AG09319 (cell line): ENCODE data around the gene PDPR.
"Not testable (repeated sequence)": the region's sequence is repeated elsewhere in the genome, so short reads cannot be mapped to it uniquely, and the experiment has no call there.

Source experiments
- DNase-seq: peaks from one replicate; pipeline ENCODE4 v3.0.0-alpha.2; 2010; ENCODE audit warnings: low read depth; ENCODE audit errors: extremely low read depth
- TF ChIP-seq, protein P1 (sequence below): IDR thresholded peaks from 2 replicates; pipeline ENCODE4 v1.5.1; 2011; ENCODE audit warnings: low read depth, mild to moderate bottlenecking, inconsistent platforms, low read length, moderate library complexity

PDPR gene

DNA sequence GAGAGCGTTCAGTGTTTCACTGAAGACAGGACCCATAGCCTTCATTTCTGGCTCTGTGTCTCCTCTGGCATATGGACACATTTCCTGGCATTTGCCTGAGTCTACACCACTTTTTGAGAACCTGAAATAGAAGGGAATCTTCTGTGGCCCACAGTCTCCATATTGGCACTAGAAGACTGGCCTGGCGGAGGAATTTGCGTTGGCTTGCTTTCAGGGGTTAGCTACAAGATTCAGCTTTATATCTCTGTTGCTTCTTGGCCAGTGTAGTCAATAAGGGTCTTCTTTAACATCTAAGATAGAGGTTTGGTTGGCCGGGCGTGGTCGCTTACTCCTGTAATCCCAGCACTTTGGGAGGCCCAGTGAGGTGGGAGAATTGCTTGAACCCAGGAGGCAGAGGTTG is 46.7 kb downstream of the PDPR start:
- DNase-seq, result no peak

DNA sequence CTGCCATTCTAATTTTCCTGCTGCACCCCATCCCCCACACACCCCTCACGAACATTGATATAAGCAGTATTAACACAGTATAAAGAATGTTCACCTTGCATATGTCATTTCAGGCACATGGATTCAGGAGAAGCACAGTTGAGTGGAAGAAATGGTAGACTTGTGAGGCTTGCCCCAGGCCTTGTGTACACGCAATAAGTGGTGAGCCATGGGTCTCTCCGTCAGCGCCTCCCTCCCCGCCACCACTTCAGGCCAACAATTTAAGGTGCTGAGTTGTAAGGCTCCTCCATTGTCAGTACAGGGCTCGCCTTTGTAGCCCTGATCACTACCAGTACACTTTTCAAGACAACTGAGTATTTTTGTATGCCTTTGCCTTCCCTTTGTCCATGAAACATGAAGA is 47.2 kb downstream of the PDPR start:
- TF ChIP-seq, protein P1, sequence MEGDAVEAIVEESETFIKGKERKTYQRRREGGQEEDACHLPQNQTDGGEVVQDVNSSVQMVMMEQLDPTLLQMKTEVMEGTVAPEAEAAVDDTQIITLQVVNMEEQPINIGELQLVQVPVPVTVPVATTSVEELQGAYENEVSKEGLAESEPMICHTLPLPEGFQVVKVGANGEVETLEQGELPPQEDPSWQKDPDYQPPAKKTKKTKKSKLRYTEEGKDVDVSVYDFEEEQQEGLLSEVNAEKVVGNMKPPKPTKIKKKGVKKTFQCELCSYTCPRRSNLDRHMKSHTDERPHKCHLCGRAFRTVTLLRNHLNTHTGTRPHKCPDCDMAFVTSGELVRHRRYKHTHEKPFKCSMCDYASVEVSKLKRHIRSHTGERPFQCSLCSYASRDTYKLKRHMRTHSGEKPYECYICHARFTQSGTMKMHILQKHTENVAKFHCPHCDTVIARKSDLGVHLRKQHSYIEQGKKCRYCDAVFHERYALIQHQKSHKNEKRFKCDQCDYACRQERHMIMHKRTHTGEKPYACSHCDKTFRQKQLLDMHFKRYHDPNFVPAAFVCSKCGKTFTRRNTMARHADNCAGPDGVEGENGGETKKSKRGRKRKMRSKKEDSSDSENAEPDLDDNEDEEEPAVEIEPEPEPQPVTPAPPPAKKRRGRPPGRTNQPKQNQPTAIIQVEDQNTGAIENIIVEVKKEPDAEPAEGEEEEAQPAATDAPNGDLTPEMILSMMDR, result no peak
- DNase-seq, result no peak

More for the DNA sequence above, 46.7 kb downstream of the PDPR start:
- TF ChIP-seq, protein P1, result no peak

DNA sequence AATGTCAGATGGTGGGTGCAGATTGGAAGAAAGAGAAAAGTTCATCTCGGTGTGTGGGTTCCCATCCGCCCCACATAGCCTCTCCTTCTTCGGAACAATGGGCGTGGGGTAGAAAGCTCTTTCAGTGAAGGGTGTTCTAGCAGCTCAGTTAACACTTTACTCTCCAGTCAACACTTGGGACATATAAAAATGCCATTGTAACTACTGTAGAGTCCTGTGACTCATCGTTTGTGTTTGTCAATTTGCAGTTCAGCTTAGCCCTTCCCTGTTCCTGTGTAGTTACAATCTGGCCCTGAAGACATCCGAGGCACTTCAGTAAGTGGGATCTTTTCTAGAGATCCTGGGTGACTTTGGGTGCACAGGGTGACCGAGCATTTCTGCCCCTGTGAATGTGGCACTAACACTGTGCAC is 47.9 kb downstream of the PDPR start:
- TF ChIP-seq, protein P1, result no peak

DNA sequence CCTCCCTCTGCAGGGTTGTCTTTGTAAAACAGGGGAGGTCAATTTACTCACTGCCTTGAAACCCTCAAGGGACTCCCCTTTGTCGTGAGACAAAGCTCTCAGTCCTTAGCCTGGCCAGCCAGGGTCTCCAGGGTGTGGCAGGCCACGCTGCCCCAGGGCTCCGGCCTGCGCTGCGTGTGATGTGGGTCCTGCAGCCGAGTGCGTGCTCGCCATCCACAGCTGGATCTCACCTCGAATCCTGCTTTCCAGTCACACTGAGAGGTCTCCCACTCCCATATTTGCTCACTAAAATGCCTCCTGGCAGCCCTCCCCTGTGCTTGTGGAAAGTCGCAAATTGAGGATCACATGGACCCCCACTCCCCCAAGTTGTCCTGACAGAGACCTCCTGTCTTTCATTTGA is 49.5 kb downstream of the PDPR start:
- TF ChIP-seq, protein P1, result no peak
- no peak for DNase-seq

More for the DNA sequence above, 47.9 kb downstream of the PDPR start:
- DNase-seq, result no peak

DNA sequence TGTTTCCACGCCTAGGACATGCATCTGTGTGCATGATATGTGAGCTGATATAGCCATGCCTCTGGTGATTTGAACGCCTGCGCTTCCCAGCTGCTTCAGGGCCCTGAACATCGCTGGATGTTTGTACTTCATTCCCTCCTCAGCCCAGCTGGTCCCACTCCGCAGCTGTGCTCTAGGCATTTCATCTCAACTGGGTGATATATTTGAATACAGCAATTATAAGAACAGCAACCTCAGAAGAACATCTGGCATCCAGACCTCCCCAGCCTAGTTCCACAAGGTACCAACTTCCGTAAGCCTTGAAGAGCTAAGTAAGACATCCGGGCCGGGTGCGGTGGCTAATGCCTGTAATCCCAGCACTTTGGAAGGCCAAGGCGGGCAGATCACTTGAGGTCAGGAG is 52.6 kb downstream of the PDPR start:
- not testable (repeated sequence) for DNase-seq

DNA sequence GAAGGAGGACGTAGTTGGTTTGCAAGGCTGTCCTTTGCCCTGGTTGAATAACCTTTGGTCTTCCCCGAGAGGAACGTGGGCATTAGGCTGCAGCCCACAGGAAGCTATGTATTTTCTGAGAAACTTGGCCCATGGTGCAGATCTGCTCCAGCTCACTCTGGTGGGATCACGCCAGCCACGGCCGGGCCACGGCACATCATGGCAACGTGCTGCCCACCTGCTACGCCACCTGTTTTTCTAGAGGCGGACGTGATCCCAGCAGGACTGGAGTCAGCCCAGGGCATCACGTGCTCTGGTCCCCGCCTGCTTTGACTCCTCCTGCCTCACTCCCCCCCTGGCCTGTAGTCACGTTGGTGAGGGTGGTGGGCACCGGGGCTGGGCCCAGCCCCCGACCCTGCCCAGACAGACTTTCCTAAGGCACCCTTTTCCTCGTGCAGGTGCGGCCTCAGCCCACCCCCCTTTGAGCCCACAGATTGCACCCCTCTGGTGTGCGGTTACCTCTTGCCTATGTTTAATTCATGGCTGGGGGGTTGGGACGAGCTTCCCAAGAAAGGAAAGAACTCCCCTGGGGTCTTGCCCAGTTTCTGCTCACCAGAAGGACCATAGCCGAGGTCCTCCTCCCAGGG is 59.2 kb downstream of the PDPR start, which contains the start of gene CLEC18C:
Gene CLEC18C, plus strand, starts transcription at position 576 of the 626 bp plus-strand sequence. CDS start 492 bp downstream, outside the sequence.
- DNase-seq, result not testable (repeated sequence)

DNA sequence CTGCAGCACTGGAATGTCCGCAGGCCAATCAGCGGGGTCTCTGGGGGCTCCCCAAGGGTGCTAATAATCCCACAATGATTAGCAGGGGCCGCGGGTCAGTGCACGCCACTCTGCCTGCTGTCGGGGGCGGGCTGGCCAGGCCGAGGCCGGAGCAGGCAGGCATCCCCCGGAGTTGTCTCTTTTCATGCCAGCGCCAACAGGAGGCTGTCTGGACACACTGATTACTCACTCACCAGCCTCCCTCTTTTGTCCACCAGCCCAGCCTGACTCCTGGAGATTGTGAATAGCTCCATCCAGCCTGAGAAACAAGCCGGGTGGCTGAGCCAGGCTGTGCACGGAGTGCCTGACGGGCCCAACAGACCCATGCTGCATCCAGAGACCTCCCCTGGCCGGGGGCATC is 59.8 kb downstream of the PDPR start:
- DNase-seq, result not testable (repeated sequence)

DNA sequence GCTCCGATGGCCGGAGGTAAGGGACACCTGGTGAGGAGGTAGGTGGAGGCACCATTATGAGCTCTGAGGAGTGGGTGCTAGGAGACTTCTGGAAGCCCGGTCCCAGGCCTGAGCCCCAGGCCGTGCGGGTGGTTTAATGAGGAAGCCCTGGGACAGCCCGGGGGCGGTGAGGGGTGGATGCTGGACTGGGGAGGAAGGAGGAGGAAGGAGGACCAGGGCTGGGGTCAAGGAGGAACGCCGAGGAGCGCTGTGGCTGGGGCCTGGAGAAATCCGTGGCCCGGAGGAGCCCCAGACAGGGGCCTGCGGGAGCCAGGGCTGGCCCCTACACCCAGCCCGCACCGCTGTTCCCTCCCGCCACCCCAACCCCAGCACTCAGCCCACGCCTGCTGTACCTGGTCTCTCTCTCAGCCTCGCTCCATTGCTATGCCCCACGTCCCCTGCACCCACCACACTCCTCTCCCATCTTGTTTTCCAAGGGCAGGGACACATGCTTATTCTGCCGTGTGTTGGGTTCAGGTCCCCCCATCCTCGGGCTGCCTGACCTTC is 60.3 kb downstream of the PDPR start:
- DNase-seq, result not testable (repeated sequence)

DNA sequence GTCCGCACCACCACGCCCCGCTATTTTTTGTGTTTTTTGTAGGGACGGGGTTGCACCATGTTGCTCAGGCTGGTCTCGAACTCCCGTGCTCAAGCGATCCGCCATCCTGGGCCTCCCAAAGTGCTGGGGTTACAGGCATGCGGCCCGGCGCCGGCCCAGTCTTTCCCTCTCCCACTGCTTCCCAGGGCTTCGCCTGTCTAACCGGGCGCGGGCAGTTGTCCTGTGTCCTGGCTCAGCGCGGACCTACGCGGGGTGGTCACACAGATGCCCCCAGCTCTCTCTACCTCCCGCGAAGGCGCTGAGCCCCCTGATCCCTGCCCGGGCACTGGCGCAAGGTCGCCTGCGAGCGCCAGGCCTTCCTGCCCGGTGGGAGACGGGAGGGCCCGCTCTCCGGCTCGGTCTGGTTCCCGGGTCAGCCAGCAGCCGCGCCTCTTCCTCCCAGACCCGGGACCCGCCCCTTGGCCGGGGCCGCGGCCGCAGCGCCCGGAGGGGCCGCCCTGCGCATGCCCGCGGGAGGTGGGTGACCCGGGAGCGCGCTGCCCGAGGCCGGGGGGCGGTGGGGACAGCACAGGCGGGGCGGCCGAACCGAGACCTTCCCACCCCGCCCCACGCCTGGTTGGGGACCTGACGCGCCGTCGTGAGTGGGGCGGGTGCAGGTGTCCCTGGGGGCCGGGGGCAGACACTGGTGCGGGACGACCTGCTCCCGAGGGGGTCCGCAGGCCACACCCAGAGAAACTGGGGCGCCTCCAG is 73.9 kb downstream of the PDPR start:
- not testable (repeated sequence) for DNase-seq

DNA sequence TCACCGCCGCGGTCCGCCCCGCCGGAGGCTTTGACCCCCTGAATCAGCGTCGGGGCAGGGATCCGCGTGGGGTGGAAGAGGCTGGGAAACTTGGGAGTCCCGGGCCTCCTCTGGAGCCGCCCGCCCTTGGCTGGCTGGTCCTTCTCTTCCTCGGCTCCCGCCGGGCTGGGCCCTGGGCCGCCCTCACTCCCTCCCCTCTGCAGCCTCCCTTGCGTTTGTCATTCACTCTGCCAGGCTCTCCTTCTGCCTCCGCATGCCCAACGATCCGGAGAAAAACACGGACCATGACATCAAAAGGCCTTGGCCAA is 74.4 kb downstream of the PDPR start:
- not testable (repeated sequence) for DNase-seq

DNA sequence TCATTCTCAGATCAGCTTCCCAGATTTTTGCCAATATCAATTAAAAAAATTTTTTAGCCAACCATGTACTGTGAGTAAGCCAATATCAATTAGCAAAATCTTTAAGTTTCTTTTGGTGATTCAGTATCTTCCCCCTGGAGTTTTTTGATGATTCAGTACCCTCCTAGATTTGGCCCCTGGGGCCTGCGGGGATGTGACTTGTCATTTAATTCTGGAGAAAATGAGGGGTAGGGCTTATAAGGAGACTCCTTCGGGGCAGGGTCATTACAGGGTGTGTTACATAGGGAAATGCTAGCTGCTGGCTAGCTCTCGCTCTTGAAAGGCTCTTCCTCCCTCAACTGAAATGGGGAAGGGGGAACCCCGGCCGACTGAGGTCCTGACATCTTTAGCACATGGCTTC is 76.4 kb downstream of the PDPR start:
- DNase-seq, result not testable (repeated sequence)

DNA sequence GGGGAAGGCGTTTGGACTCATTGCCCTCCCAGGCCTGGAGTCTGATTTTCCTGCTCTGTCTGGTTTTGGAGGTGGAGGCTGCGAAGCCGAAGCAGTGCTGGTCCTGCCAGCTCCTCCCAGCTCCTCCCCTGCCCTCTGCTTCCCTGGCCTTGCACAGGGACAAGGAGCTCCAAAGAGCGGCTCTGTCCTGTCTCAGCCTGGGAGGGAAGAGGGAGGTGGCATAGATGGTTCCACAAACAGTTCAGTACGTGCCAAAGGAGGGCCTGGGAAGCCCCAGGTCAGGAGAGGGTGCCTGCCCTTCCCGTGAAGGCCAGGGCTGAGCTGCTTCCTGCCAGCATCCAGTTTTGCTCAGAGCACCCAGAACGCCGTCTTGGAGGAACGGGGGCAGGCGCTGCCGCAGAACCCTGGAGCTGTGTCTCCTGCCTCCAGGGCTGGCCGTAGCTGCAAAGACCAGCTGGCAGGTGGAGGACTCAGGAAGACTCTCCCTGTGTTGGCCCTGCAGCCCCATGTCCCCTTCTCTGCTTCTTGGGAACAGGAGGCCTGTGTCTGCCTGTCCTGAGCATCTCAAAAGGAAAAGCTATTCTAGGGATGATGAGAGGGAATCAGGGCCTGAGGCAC is 82.7 kb downstream of the PDPR start:
- DNase-seq, result not testable (repeated sequence)

DNA sequence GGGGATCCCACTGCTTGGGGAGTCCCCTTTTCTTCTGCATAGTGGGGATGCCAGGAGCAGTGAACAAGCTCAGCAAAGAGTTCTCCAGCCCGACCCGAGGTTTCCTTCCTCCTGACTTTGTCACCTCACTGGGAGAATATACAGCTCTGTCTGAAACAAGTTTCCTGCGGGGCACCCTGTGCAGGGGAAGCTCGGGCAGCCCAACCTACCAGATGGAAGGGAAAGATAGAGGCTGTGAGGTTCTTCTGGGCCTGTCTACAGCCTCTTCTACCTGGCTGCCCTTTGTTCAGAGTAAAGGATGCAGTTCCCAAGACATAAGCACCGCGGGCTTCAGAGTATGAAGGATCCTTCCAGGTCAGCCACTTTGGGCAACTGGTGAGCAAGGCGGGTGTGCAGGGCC is 83.5 kb downstream of the PDPR start:
- DNase-seq, result not testable (repeated sequence)

DNA sequence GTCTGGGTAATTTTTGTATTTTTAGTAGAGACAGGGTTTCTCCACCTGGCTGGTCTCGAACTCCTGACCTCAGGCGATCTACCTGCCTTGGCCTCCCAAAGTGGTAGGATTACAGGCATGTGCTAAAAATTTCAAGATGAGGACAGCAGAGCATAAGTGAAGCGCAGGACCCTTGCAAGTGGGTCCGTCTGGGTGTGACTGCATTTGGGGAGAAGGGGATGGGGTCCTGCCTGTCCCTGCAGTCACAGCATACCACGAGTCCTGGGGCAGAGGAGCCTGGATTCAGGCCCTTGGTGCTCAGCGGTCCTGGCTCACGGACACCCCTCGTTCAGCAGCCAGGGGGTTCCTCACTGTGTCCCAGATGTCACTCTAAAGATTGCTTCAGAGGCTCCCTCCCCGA is 84.1 kb downstream of the PDPR start:
- DNase-seq, result not testable (repeated sequence)

DNA sequence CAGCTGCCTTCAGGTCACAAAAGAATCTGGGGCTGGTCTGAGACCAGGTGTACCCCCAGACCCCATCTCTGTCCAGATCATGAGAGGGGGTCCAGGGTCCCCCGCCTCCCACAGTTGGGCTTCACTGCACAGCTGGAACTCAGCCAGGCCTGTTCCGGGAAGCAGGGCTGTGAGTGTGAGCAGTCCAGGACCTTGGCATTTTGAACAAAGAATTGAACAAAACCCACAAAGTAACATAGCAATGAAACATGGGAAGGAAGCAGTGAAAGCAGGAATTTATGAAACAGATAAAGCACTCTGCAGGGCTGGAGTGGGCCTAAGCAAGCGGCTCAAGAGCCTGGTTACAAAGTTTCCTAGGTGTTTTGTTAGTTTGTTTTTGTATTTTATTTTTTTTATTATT is 84.5 kb downstream of the PDPR start:
- not testable (repeated sequence) for DNase-seq
